HFF-Myc (cell line): ENCODE data around the gene RNASEH2B.

Experiments used
- DNase-seq: peaks from one replicate; pipeline ENCODE4 v3.0.0-alpha.2; 2011; ENCODE audit warnings: low read depth; ENCODE audit errors: extremely low read depth
- H3K4me3 ChIP-seq: replicated peaks from 2 replicates; pipeline ENCODE4 v1.5.1; 2011; ENCODE audit warnings: low read depth, mild to moderate bottlenecking, control low read depth, low read length
- TF ChIP-seq, protein P1 (sequence below): IDR thresholded peaks from 2 replicates; pipeline ENCODE4 v1.5.1; 2012; ENCODE audit warnings: mild to moderate bottlenecking, low read depth, low read length, control low read depth; ENCODE audit errors: missing control alignments

Gene RNASEH2B

DNA sequence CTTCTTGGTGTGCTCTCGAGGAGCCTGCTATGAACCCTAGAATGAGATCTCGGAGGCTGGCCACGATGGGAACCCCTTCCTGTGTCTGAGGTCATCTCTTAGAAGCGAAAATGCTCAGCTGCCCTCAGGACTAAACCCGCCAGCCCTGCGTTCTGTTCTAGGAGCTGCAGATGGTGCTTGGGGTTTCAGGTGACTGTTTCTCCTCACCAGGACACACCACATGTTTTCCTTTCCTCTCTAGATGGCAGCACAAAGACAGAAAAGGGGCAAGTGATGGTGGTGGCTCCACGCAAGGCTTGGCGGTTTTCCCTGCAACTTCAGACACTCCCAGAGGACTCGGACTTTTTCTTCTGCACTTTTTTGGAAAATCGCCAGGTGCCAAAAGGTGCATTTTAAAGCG lies 60.1 kb downstream of the RNASEH2B start:
- TF ChIP-seq, protein P1, sequence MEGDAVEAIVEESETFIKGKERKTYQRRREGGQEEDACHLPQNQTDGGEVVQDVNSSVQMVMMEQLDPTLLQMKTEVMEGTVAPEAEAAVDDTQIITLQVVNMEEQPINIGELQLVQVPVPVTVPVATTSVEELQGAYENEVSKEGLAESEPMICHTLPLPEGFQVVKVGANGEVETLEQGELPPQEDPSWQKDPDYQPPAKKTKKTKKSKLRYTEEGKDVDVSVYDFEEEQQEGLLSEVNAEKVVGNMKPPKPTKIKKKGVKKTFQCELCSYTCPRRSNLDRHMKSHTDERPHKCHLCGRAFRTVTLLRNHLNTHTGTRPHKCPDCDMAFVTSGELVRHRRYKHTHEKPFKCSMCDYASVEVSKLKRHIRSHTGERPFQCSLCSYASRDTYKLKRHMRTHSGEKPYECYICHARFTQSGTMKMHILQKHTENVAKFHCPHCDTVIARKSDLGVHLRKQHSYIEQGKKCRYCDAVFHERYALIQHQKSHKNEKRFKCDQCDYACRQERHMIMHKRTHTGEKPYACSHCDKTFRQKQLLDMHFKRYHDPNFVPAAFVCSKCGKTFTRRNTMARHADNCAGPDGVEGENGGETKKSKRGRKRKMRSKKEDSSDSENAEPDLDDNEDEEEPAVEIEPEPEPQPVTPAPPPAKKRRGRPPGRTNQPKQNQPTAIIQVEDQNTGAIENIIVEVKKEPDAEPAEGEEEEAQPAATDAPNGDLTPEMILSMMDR: no peak
- H3K4me3 ChIP-seq: no peak overlapping the region
- no peak for DNase-seq

DNA sequence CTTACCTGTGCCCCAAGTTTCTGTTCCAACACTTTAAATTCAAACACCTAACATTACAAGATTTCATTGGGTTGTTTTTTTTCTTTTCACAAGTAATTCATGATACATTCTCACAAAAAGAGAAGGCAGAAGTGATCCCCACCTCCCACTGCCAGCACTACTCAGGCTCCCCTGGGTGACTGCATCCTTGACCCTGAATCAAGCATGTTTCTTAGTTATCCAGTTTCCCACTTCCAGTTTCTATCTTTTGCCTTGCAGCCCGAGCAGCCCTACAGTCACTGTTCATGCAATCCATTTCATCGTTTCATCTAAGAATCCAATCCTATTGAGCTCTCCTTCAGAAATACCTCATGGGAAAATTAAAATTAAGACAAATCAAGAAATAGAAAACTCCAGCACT lies 61.4 kb downstream of the RNASEH2B start:
- no peak overlapping the region for H3K4me3 ChIP-seq
- TF ChIP-seq, protein P1: no peak
- DNase-seq: no peak

DNA sequence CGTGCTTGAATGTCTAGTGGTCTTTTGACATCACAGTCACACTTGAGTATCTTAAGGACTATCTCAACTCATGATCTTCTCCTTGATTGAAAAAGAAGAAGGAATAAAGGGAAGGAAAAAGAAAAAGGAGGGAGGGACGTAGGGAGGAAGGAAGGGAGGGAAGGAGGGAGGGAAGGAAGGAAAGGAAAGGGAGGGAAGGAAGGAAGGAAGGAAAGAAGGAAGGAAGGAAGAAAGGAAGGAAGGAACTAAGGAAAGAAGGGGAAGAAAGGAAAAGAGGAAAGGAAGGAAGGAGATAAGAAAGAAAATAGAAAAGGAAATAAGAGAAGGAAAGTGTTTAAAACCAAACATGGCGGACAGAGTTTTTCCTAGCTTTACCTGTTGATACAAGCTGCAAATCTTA lies 64.7 kb downstream of the RNASEH2B start:
- no peak for DNase-seq
- no peak overlapping the region for H3K4me3 ChIP-seq
- TF ChIP-seq, protein P1: no peak

DNA sequence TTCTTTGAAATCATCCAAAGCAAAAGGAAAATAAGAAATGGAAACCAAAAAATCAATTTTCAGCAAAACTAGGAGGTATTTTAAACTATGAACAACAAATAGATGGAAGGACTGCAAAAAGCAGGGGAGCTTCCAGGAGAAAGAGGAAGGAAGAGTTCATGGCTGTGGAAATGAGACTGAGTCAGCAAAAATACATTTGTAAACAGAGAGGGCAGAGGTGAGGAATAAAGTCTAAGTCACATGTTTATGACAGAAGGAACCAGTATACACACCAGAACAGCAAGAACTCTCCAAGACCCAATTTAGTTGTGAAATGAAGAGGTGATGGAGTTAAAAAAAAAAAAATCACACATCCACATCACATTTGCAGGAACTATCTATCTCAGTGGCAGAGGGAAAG lies 69.6 kb downstream of the RNASEH2B start:
- no peak for DNase-seq
- H3K4me3 ChIP-seq: no peak overlapping the region
- TF ChIP-seq, protein P1: no peak

DNA sequence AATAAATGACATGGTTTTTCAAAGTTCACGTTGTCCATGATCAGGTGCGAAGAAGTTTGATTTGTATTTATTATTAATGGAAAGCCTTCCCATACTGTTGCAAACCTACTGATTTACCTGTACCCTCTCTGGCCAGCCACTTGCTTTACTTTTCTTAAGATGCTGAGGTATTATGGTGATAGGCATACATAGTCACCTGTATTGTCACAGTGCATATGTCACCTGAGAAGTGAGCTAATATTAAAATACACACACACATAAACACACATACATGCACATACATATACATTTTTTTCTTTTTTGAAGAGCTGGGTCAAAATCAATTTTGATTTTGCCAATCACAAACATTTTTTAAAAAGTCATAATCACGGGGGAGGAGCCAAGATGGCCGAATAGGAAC lies 72.1 kb downstream of the RNASEH2B start:
- DNase-seq: no peak
- TF ChIP-seq, protein P1: no peak
- H3K4me3 ChIP-seq: no peak overlapping the region

DNA sequence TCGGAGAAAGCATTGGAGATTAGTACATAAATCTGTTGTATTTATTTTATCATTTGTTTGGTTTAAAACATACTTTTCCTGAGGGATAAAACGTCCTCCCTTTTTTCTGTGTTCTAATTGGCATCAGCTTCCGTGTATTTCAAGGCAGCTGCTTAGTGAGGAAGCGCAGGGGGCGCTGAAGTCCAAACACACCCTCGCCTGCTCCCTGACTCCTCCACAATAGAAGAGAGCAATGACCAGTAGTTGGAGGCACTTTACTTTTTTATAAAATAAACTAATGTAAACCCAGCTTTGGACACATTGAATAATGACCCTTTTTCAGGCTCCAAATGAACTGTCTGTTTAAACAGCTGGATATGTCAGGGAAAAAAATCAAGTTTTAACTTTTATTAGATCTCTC lies 79.9 kb downstream of the RNASEH2B start:
- no peak overlapping the region for H3K4me3 ChIP-seq
- TF ChIP-seq, protein P1: no peak
- DNase-seq: no peak

DNA sequence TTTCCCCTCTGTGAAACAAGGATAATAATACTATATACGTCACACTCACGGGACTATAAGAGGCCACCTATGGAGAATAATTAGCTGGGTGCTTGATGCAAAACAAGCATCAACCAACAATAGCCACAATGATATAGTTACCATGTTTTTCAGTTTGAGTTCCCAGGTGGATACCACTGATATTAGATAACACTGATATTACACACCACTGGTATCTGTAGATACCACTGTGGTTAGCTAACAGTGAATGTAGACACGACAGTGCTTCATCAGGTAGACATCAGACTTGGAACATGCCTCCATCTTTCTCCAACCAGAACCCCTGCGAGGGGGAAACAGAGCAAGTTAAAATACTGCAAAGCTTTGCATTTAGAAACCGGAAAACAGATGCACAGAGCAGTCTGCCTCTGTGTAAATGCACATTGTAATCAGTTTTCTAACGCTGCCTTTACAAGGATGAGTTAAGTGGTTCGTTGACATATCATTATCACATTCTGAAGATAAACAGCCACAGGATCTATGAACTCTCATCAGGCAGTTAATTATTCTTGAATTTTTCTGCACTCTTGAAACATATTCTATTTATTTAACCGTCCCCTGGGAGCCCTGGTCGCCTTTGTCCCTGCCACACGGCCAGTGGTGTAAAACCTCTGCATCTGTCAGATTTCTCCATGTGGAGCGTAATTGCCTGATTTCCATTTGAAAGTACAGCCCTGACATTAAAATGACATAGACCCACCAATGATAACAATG lies 80.7 kb downstream of the RNASEH2B start:
- no peak for DNase-seq
- no peak overlapping the region for H3K4me3 ChIP-seq

More for the DNA sequence above, 80.7 kb downstream of the RNASEH2B start:
- TF ChIP-seq, protein P1: no peak
